PC-9 (cell line): Measurements from ENCODE around the gene LRRC8C. TPM values are rescaled to one million over a fixed set of nuclear protein-coding genes. Genes with fewer than 3 reads are reported as not detected.

Experiments used
- BruUV-seq: library from RNA; stranded (reverse); fragments of 400-500 nt; replicated peaks from 2 replicates; lab custom pipeline; 2021; lab: Mats Ljungman, UMichigan
- CTCF ChIA-PET: fragments of 300-600 bp; sonication (Branson Sonifier 250); formaldehyde crosslinking; loops from one replicate; lab custom pipeline; 2022; ENCODE audit warnings: antibody characterized with exemption; lab: Charles Lee
- POLR2A ChIA-PET: fragments of 300-600 bp; sonication (Branson Sonifier 250); formaldehyde crosslinking; loops from one replicate; lab custom pipeline; 2022; ENCODE audit warnings: antibody characterized with exemption; ENCODE audit not compliant: unreplicated experiment; lab: Charles Lee
- DNase-seq, 2 experiments: peaks; one replicate each; pipeline versions ENCODE4 v3.0.0 to v3.0.0-alpha.2; 2015 to 2022; ENCODE audit warnings: mixed read lengths in 1 of 2
- H2AFZ ChIP-seq: fragments of 200-600 bp; sonication (generic); 2 replicates; pipeline ENCODE4 v1.8.1; 2017; ENCODE audit warnings: antibody characterized with exemption
- H3F3A ChIP-seq: fragments of 200-600 bp; sonication (generic); 2 replicates; pipeline ENCODE4 v1.8.1; 2017; ENCODE audit warnings: antibody characterized with exemption, mild to moderate bottlenecking, low read depth; ENCODE audit not compliant: insufficient read depth
- H3K27ac ChIP-seq: fragments of 200-600 bp; sonication (generic); 2 replicates; pipeline ENCODE4 v1.6.1; 2016; ENCODE audit warnings: mixed run types
- H3K27me3 ChIP-seq: fragments of 200-600 bp; sonication (generic); 2 replicates; pipeline ENCODE4 v1.6.1; 2016; ENCODE audit warnings: low read depth, mixed run types; ENCODE audit not compliant: insufficient read depth
- H3K36me3 ChIP-seq: fragments of 200-600 bp; sonication (generic); 2 replicates; pipeline ENCODE4 v1.6.1; 2016; ENCODE audit warnings: low read depth, mixed run types
- H3K4me1 ChIP-seq: fragments of 200-600 bp; sonication (generic); replicated peaks from 2 replicates; pipeline ENCODE4 v1.6.1; 2016; ENCODE audit warnings: mixed run types; ENCODE audit not compliant: insufficient read depth
- H3K4me2 ChIP-seq: fragments of 200-600 bp; sonication (generic); 2 replicates; pipeline ENCODE4 v1.6.1; 2017; ENCODE audit warnings: mixed run types
- H3K4me3 ChIP-seq: fragments of 200-600 bp; sonication (generic); 2 replicates; pipeline ENCODE4 v1.6.1; 2016; ENCODE audit warnings: mixed run types
- H3K79me2 ChIP-seq: fragments of 200-600 bp; sonication (generic); 2 replicates; pipeline ENCODE4 v1.6.1; 2017; ENCODE audit warnings: low read depth, mixed run types
- H3K9me2 ChIP-seq: fragments of 200-600 bp; sonication (generic); 2 replicates; pipeline ENCODE4 v1.8.1; 2017; ENCODE audit warnings: mild to moderate bottlenecking; ENCODE audit not compliant: insufficient read depth
- H3K9me3 ChIP-seq: fragments of 200-600 bp; sonication (generic); 2 replicates; pipeline ENCODE4 v1.8.1; 2016; ENCODE audit warnings: low read depth; ENCODE audit not compliant: insufficient read depth
- H4K20me1 ChIP-seq: fragments of 200-600 bp; sonication (generic); 2 replicates; pipeline ENCODE4 v1.8.1; 2017; ENCODE audit not compliant: insufficient read depth
- EZH2 ChIP-seq: fragments of 200-600 bp; sonication (generic); IDR thresholded peaks from 2 replicates; pipeline ENCODE4 v1.8.0; 2017; ENCODE audit warnings: antibody characterized with exemption, low read depth
- intact Hi-C: fragments of 100-400 bp; cut with micrococcal nuclease; formaldehyde crosslinking; loops from one replicate; pipeline ENCODE4 v1.10.0; 2022; ENCODE audit not compliant: unreplicated experiment
- total RNA-seq: library from RNA; stranded (reverse); gene quantifications from 2 replicates; pipeline ENCODE4 v1.2.3, GENCODE V29; 2021
- TF ChIP-seq, protein P1 (sequence below): fragments of 200-600 bp; sonication (generic); conservative IDR thresholded peaks from 2 replicates; pipeline ENCODE4 v1.6.1; 2017; ENCODE audit warnings: mixed run types, antibody characterized with exemption, mild to moderate bottlenecking, moderate library complexity

The LRRC8C gene
- total RNA-seq, 1 experiment from 2014 or later = 2.2 TPM

DNA sequence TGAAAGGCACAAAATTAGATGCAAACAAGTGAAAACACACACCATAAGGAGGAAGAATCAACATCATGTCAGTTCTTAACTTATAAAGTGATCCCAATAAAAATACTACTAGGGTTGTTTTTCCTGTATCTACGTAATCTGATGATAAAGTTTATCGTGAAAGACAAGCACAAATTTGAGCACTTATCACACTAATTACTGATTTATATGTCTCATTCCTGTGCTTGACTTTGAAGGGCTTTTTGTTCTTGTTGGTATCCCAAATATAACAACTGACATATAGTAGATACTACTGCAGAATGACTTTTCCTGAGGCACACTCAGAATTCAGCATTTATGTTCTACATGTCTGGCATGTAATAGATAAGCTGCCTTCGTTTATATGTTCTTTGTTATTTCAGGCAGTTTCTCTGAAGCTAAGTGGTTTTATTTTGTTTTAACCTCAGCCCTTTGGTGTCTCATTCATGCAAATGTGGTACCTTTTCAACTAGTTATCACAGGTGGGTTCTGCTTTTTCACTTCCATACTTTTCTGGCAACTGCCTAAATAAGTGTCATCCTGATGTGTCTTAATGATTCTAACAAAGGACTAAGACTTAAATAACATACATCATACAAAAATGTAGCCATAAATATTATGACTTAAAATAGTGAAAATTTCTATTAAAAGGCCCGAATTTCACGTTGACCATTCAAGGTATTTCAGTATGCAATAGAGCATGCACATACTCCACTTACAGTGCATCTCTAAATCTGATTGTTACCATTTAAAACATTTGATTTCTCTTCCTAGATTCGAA, 73.2 kb downstream of the LRRC8C start:
- Histone ChIP-seq H3K79me2 (no peaks in the 10 kb centered on the region), H3K9me3 (no peaks in the 10 kb centered on the region), H2AFZ (no peak overlapping the region), H3K4me1 (no peaks in the 10 kb centered on the region), H3K27me3 (no peaks in the 10 kb centered on the region), H3F3A (no peaks in the 10 kb centered on the region; the same call in none of the 2 replicates), H3K36me3 (no peaks in the 10 kb centered on the region), H3K27ac (no peak overlapping the region), H3K4me2 (no peak overlapping the region), H4K20me1 (no peaks in the 10 kb centered on the region), H3K4me3 (no peak overlapping the region), H3K9me2 (no peaks in the 10 kb centered on the region)
- no TSS peak for BruUV-seq
- ChIA-PET CTCF (no interaction called here), POLR2A (interaction anchor here (0.7 kb wide), 1 partner anchor 71 kb away, joined by 5 read pairs; no protein-coding TSS in a partner anchor)
- intact Hi-C loops = no loop called here
- TF ChIP-seq, protein P1, sequence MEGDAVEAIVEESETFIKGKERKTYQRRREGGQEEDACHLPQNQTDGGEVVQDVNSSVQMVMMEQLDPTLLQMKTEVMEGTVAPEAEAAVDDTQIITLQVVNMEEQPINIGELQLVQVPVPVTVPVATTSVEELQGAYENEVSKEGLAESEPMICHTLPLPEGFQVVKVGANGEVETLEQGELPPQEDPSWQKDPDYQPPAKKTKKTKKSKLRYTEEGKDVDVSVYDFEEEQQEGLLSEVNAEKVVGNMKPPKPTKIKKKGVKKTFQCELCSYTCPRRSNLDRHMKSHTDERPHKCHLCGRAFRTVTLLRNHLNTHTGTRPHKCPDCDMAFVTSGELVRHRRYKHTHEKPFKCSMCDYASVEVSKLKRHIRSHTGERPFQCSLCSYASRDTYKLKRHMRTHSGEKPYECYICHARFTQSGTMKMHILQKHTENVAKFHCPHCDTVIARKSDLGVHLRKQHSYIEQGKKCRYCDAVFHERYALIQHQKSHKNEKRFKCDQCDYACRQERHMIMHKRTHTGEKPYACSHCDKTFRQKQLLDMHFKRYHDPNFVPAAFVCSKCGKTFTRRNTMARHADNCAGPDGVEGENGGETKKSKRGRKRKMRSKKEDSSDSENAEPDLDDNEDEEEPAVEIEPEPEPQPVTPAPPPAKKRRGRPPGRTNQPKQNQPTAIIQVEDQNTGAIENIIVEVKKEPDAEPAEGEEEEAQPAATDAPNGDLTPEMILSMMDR = no peak
- no peak for TF ChIP-seq EZH2
- DNase-seq = no peak

DNA sequence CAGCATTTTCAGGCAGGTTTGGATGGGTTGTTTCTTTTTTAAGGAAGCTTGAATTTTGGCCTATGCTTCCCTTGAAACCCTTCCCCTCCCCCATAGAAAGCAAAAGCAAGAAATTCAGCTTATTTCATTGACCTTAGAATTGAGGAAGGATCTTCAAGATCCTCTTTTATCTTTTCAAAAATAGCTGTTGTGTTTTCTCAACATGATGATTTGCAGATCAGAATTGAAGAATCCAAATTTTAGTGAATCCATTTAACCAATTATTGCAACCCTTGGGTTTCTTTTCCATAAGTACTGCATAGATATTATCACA, 73.7 kb downstream of the LRRC8C start:
- intact Hi-C loops = no loop called here
- BruUV-seq = no TSS peak

DNA sequence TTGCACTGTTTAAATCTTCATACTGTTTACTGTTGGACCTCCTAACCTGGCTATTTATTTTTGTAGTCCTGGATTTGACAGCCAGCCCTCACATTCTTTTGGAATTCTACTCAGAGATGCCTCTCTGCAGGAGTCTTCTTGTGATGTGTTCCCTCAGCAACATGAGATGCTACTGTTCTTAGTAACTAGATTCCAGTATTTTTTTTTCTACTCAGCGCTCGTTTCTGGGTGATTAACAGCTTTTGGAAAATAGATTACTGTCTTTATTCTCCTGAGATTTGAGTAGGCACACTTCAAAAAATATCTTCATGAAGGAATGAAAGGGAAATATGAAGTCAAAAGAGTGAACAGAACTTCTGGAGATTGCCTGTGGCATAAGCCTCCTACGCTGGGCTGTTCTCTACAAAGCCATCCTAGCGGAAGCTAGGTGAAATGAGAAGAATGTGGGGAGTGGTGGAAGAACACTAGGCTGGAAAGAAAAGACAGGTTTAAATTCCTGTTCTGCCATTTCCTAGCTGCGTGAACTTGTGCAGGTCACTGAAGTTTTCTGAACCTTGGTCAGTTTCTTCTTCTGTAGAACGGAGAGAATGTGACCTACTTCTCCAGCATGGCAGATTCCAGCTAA, 75.9 kb downstream of the LRRC8C start:
- Histone ChIP-seq H3K4me2 (no peak overlapping the region), H3K27me3 (no peaks in the 10 kb centered on the region), H3K9me3 (no peaks in the 10 kb centered on the region), H3K27ac (no peak overlapping the region), H3K4me1 (no peaks in the 10 kb centered on the region), H3K9me2 (no peaks in the 10 kb centered on the region), H3K36me3 (no peaks in the 10 kb centered on the region), H4K20me1 (no peaks in the 10 kb centered on the region), H2AFZ (no peak overlapping the region), H3F3A (no peaks in the 10 kb centered on the region; the same call in 1 of the 2 replicates), H3K79me2 (no peaks in the 10 kb centered on the region), H3K4me3 (no peak overlapping the region)
- CTCF ChIA-PET = no interaction called here
- no peak for DNase-seq
- intact Hi-C loops = no loop called here
- TF ChIP-seq, protein P1 = no peak
- no peak for TF ChIP-seq EZH2
- POLR2A ChIA-PET = no interaction called here
- BruUV-seq = no TSS peak

More for the DNA sequence above, 73.7 kb downstream of the LRRC8C start:
- ChIA-PET CTCF (no interaction called here), POLR2A (no interaction called here)
- no peak overlapping the region for H3K4me2 ChIP-seq
- no peak for TF ChIP-seq EZH2
- TF ChIP-seq, protein P1 = no peak
- no peak overlapping the region for H3K27ac ChIP-seq
- H3K36me3 ChIP-seq = no peaks in the 10 kb centered on the region
- H3K9me2 ChIP-seq = no peaks in the 10 kb centered on the region
- no peak for DNase-seq
- no peaks in the 10 kb centered on the region for H4K20me1 ChIP-seq
- no peaks in the 10 kb centered on the region; the same call in none of the 2 replicates for H3F3A ChIP-seq
- no peak overlapping the region for H3K4me3 ChIP-seq
- H2AFZ ChIP-seq = no peak overlapping the region
- H3K27me3 ChIP-seq = no peaks in the 10 kb centered on the region
- H3K4me1 ChIP-seq = no peaks in the 10 kb centered on the region
- H3K79me2 ChIP-seq = no peaks in the 10 kb centered on the region
- H3K9me3 ChIP-seq = no peaks in the 10 kb centered on the region
